Naive thymus-derived CD4-positive, alpha-beta T cell (primary cell): ENCODE data around the gene MIER1. TPM values are rescaled to one million over a fixed set of nuclear protein-coding genes. Genes with fewer than 3 reads are reported as not detected.
A peak's percentile ranks its signal among the peaks of the same experiment; 100 is the strongest.

Experiments
- ATAC-seq: fragments of 150-1000 bp; cut with Tn5 transposase; 2 replicates; pipeline ENCODE4 v1.10.0; 2021; ENCODE audit warnings: mild to moderate bottlenecking, moderate library complexity
- CTCF ChIA-PET: fragments of 350-600 bp; sonication (Branson Sonifier 250); formaldehyde crosslinking; loops from one replicate; lab custom pipeline; 2021; ENCODE audit warnings: antibody characterized with exemption; lab: Charles Lee
- POLR2A ChIA-PET: fragments of 350-600 bp; sonication (Branson Sonifier 250); formaldehyde crosslinking; loops from one replicate; lab custom pipeline; 2021; ENCODE audit warnings: antibody characterized with exemption, inconsistent platforms; lab: Charles Lee
- DNase-seq, 9 donors: peaks; one replicate each; pipeline versions ENCODE4 v3.0.0 to v3.0.0-alpha.2; 2020 to 2022; ENCODE audit warnings: mixed read lengths in 1 of 9
- H3K27ac ChIP-seq: one replicate; pipeline ENCODE4 v1.7.0; 2013; ENCODE audit warnings: mild to moderate bottlenecking, low read depth, low read length, moderate library complexity
- H3K27me3 ChIP-seq, 2 donors: one replicate each; pipeline ENCODE4 v1.7.0; 2013; ENCODE audit warnings: low read length in 2 of 2, mild to moderate bottlenecking in 2 of 2, moderate library complexity in 2 of 2; ENCODE audit not compliant: control insufficient read depth in 2 of 2, insufficient read depth in 2 of 2
- H3K36me3 ChIP-seq, 3 experiments: 1 replicate in 2 of 3; 2 replicates in 1 of 3; pipeline ENCODE4 v1.7.0; 2013; ENCODE audit warnings: low read length in 3 of 3, mild to moderate bottlenecking in 3 of 3, moderate library complexity in 1 of 3; ENCODE audit not compliant: insufficient read depth in 3 of 3, control insufficient read depth in 2 of 3
- H3K4me1 ChIP-seq, 2 donors: one replicate each; pipeline ENCODE4 v1.7.0; 2013; ENCODE audit warnings: low read length in 2 of 2, mild to moderate bottlenecking in 2 of 2, moderate library complexity in 1 of 2; ENCODE audit not compliant: control insufficient read depth in 2 of 2, insufficient read depth in 2 of 2
- H3K4me3 ChIP-seq: 2 replicates; pipeline ENCODE4 v1.7.0; 2013; ENCODE audit warnings: mild to moderate bottlenecking, low read length
- H3K9me3 ChIP-seq, 3 experiments: 1 replicate in 2 of 3; 2 replicates in 1 of 3; pipeline ENCODE4 v1.7.0; 2013; ENCODE audit warnings: low read length in 3 of 3; ENCODE audit not compliant: control insufficient read depth in 2 of 3
- H3K27ac Mint-ChIP-seq, 9 donors: one replicate each; pipeline ENCODE4 v1.8.0; 2020 to 2022; ENCODE audit warnings: mixed read lengths in 9 of 9, mild to moderate bottlenecking in 8 of 9, moderate library complexity in 5 of 9, inconsistent platforms in 2 of 9
- H3K27me3 Mint-ChIP-seq, 5 donors: one replicate each; pipeline ENCODE4 v1.8.0; 2021 to 2022; ENCODE audit warnings: mixed read lengths in 5 of 5, mild to moderate bottlenecking in 1 of 5
- H3K36me3 Mint-ChIP-seq, 5 donors: one replicate each; pipeline ENCODE4 v1.8.0; 2020 to 2022; ENCODE audit warnings: mixed read lengths in 5 of 5, mild to moderate bottlenecking in 3 of 5, inconsistent platforms in 1 of 5
- H3K4me1 Mint-ChIP-seq, 7 donors: one replicate each; pipeline ENCODE4 v1.8.0; 2020 to 2022; ENCODE audit warnings: mixed read lengths in 7 of 7, mild to moderate bottlenecking in 3 of 7, inconsistent platforms in 1 of 7
- H3K4me3 Mint-ChIP-seq, 10 donors: one replicate each; pipeline ENCODE4 v1.8.0; 2020 to 2022; ENCODE audit warnings: mild to moderate bottlenecking in 10 of 10, mixed read lengths in 10 of 10, moderate library complexity in 6 of 10, inconsistent platforms in 2 of 10
- H3K9me3 Mint-ChIP-seq, 11 donors: one replicate each; pipeline ENCODE4 v1.8.0; 2020 to 2022; ENCODE audit warnings: mixed read lengths in 11 of 11, mild to moderate bottlenecking in 4 of 11, inconsistent platforms in 1 of 11, moderate library complexity in 1 of 11
- intact Hi-C, 2 donors: fragments of 100-400 bp; cut with micrococcal nuclease; formaldehyde crosslinking; loops; one replicate each; pipeline ENCODE4 v1.15.1; 2023
- polyA plus RNA-seq, 2 donors: library from polyadenylated mRNA; unstranded; fragments of 300-500 nt; fragmentation: Illumina TruSeq; gene quantifications; one replicate each; pipeline ENCODE4 v1.2.3, GENCODE V29; 2021
- total RNA-seq, 6 experiments: library from RNA in 5 of 6; stranded (reverse) in 5 of 6; gene quantifications; 1 replicate in 5 of 6; 2 replicates in 1 of 6; pipeline ENCODE4 v1.2.3 and lab custom pipeline; 2021 to 2026

Gene MIER1
- total and polyA plus RNA-seq, 7 experiments from 2014 or later: 35.8 to 73.6 (median 68.5) TPM

DNA sequence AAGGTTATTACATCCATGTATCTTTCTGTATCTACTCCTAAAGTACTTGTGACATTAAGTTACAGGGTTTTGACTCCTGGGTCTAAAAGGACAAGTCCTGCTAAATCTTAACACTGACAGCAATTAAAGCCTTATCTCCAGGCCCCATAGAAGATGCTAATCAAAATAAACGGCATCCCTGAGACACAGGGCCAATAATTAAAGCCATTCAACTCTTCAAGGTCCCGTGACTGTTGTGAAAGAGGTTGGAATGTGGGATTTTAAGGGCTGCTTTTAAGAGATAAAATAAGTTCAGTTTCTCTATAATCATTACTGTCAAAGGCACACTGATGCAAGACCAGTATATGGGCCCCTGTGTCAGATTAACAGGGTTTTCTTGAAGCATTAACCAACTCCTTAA, 8.5 kb upstream of the MIER1 start:
- Histone ChIP-seq H3K9me3 (peaks cover 0 to 6% (median 0%) of the 10 kb centered on the region in 3 experiments), H3K4me3 (no peak overlapping the region), H3K27ac (no peak overlapping the region), H3K4me1 (no peaks in the 10 kb centered on the region), H3K36me3 (no peaks in the 10 kb centered on the region), H3K27me3 (no peaks in the 10 kb centered on the region)
- intact Hi-C loops: no loop called here
- CTCF ChIA-PET: no interaction called here
- POLR2A ChIA-PET: no interaction called here
- H3K27ac Mint-ChIP-seq: no peak overlapping the region
- H3K4me1 Mint-ChIP-seq: peaks cover 0 to 5% (median 2%) of the 10 kb centered on the region in 7 donors
- H3K27me3 Mint-ChIP-seq: no peaks in the 10 kb centered on the region
- no peak for DNase-seq
- H3K36me3 Mint-ChIP-seq: peaks cover 0 to 28% (median 14%) of the 10 kb centered on the region in 5 donors
- H3K4me3 Mint-ChIP-seq: no peak overlapping the region
- peaks cover 0 to 10% (median 3%) of the 10 kb centered on the region in 11 donors for H3K9me3 Mint-ChIP-seq
- ATAC-seq: no peak

DNA sequence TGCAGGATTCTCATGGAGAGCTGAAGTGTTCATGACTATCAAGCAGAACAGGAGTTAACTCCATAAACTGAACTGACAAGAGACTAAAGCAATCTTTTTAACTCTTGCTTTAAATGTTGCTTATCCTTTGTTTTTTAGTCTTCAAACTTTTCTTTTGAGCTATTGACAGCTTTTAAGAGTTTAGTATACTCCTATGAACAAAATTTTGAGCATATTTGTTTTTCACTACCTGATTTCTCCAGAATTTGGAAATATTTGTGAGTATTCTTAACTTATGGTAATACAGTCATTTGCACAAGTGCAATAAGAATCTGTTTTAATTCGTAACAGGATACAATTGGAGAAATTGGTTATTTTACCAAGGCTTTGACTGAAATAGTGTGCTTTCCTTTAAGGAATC, 7.3 kb upstream of the MIER1 start:
- H3K27me3 Mint-ChIP-seq: no peaks in the 10 kb centered on the region
- H3K36me3 Mint-ChIP-seq: peaks cover 0 to 26% (median 14%) of the 10 kb centered on the region in 5 donors
- peaks cover 2 to 8% (median 5%) of the 10 kb centered on the region in 7 donors for H3K4me1 Mint-ChIP-seq
- H3K9me3 Mint-ChIP-seq: peaks cover 0 to 10% (median 3%) of the 10 kb centered on the region in 11 donors
- intact Hi-C loops: no loop called here
- POLR2A ChIA-PET: no interaction called here
- ATAC-seq (no peak), DNase-seq (no peak)
- CTCF ChIA-PET: no interaction called here
- H3K4me1 ChIP-seq: no peaks in the 10 kb centered on the region
- no peak overlapping the region for H3K27ac ChIP-seq
- H3K4me3 Mint-ChIP-seq: no peak overlapping the region
- no peak overlapping the region for H3K4me3 ChIP-seq
- no peak overlapping the region for H3K27ac Mint-ChIP-seq
- peaks cover 0 to 6% (median 0%) of the 10 kb centered on the region in 3 experiments for H3K9me3 ChIP-seq
- no peaks in the 10 kb centered on the region for H3K27me3 ChIP-seq
- no peaks in the 10 kb centered on the region for H3K36me3 ChIP-seq

DNA sequence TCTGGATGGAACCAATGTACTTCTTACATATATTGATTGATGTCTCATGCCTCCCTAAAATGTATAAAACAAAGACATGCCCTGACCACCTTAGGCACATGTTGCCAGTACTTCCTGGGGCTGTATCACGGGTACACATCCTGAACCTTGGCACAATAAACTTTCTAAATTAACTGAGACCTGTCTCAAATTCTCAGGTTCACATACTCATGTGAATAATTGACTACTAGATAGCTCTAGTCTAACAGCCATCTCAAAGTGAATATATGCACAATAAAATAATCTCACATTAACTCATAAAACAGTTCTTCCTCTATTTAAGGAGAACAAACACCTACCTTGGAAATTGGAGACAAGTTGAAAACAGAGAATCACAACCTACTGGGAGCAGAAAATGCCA, 5.7 kb upstream of the MIER1 start:
- intact Hi-C loops: no loop called here
- H3K27me3 ChIP-seq: no peaks in the 10 kb centered on the region
- peaks cover 6 to 9% of the 10 kb centered on the region in 2 donors for H3K4me1 ChIP-seq
- Mint-ChIP-seq H3K4me3 (no peak overlapping the region), H3K4me1 (peaks cover 5 to 24% (median 21%) of the 10 kb centered on the region in 7 donors), H3K27me3 (no peaks in the 10 kb centered on the region), H3K36me3 (peaks cover 0 to 24% (median 13%) of the 10 kb centered on the region in 5 donors), H3K9me3 (peaks cover 0 to 10% (median 3%) of the 10 kb centered on the region in 11 donors), H3K27ac (no peak overlapping the region)
- no peak for ATAC-seq
- POLR2A ChIA-PET: interaction anchor here (2.4 kb wide), 1 partner anchor 11 kb away, joined by 9 read pairs; no protein-coding TSS in a partner anchor
- no peaks in the 10 kb centered on the region for H3K36me3 ChIP-seq
- CTCF ChIA-PET: interaction anchor here (0.6 kb wide), 1 partner anchor 263 kb away, joined by 3 read pairs; no protein-coding TSS in a partner anchor
- no peak overlapping the region for H3K4me3 ChIP-seq
- H3K9me3 ChIP-seq: peaks cover 0 to 6% (median 0%) of the 10 kb centered on the region in 3 experiments
- no peak for DNase-seq
- no peak overlapping the region for H3K27ac ChIP-seq

DNA sequence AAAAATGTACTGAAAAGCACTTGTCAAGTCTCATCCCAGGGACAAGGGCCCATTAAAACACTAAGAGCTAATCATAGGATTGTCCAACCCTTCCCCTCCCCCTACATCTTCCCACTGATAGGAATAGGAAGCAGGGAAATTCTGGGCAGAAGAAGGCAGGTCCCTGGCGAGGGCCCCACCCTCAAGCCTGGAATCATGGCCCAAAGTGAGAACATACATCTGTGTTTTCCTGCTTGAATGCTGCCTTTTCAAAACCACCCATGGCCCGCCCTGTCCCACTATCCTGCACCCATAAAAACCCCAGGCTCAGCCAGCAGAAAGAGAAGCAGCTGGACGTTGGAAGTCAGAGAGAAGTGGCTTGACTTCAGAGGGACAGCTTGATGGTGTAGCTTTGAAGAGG, 5.0 kb upstream of the MIER1 start:
- ChIA-PET CTCF (interaction anchor here (0.5 to 0.6 kb wide), 3 partner anchors 18 to 263 kb away, joined by 3 read pairs; no protein-coding TSS in a partner anchor), POLR2A (interaction anchor here (2.4 kb wide), 1 partner anchor 11 kb away, joined by 9 read pairs; no protein-coding TSS in a partner anchor)
- Mint-ChIP-seq H3K36me3 (peaks cover 0 to 24% (median 13%) of the 10 kb centered on the region in 5 donors), H3K4me3 (no peak overlapping the region), H3K27ac (no peak overlapping the region), H3K27me3 (no peaks in the 10 kb centered on the region), H3K4me1 (peaks cover 5 to 28% (median 23%) of the 10 kb centered on the region in 7 donors), H3K9me3 (peaks cover 0 to 11% (median 3%) of the 10 kb centered on the region in 11 donors)
- Histone ChIP-seq H3K9me3 (peaks cover 0 to 6% (median 0%) of the 10 kb centered on the region in 3 experiments), H3K4me3 (no peak overlapping the region), H3K4me1 (peaks cover 7 to 11% of the 10 kb centered on the region in 2 donors), H3K27ac (no peak overlapping the region), H3K36me3 (peaks cover 0 to 4% (median 0%) of the 10 kb centered on the region in 3 experiments), H3K27me3 (no peaks in the 10 kb centered on the region)
- ATAC-seq (no peak), DNase-seq (no peak)
- intact Hi-C loops: loop anchor here in 1 of 2 donors (10.0 kb wide), 1 partner anchor 415 kb away; no protein-coding TSS in a partner anchor

DNA sequence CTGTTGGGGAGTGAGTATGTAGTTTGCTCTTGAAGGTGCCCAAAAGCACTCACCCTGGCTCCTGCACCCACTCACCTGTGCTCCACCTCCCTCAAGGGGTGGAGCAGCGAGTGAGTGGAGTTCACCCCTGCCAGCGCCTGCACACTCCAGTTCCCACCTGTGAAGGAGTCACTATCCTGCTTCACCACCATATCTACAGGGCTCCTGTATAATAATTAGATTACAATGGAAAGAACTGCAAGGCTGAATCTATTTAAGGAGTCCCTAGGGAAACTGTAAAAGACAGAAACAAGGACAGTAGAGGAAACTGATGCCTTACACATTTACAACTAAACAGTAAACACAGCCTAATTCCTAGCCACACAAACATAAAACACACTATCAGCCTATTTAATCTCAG, 4.2 kb upstream of the MIER1 start:
- CTCF ChIA-PET: interaction anchor here (0.6 kb wide), 1 partner anchor 19 kb away, joined by 3 read pairs; no protein-coding TSS in a partner anchor
- H3K9me3 ChIP-seq: peaks cover 0 to 6% (median 0%) of the 10 kb centered on the region in 3 experiments
- Mint-ChIP-seq H3K27ac (no peak overlapping the region), H3K4me1 (peaks cover 5 to 32% (median 24%) of the 10 kb centered on the region in 7 donors), H3K9me3 (peaks cover 0 to 18% (median 3%) of the 10 kb centered on the region in 11 donors), H3K4me3 (no peak overlapping the region), H3K27me3 (no peaks in the 10 kb centered on the region), H3K36me3 (peaks cover 0 to 24% (median 13%) of the 10 kb centered on the region in 5 donors)
- no peaks in the 10 kb centered on the region for H3K27me3 ChIP-seq
- DNase-seq (no peak), ATAC-seq (no peak)
- no peak overlapping the region for H3K27ac ChIP-seq
- H3K4me3 ChIP-seq: no peak overlapping the region
- POLR2A ChIA-PET: no interaction called here
- intact Hi-C loops: loop anchor here in 1 of 2 donors (10.0 kb wide), 1 partner anchor 414 kb away; no protein-coding TSS in a partner anchor
- peaks cover 8 to 13% of the 10 kb centered on the region in 2 donors for H3K4me1 ChIP-seq
- H3K36me3 ChIP-seq: peaks cover 0 to 10% (median 0%) of the 10 kb centered on the region in 3 experiments

DNA sequence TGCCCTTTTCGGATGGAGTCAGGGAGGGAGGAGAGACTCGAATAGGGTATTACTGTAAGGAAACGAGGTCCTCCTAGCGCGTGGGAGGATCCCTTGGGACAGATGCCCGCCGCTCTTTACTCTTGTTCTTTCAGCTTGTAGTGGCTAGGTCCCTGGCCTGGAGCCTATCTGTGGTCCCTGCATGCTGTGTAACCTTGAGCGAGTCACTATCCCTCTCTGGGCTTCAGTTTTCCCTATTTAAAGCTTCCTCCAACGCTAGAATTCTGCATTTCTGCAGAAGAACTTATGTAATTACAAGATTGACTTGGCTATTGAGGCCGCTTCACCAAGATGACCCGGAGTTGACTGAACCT, 744 bp downstream of the MIER1 start:
- Histone ChIP-seq H3K9me3 (no peaks in the 10 kb centered on the region), H3K4me1 (peaks cover 24 to 37% of the 10 kb centered on the region in 2 donors), H3K4me3 (peak overlapping the region; percentile 83), H3K36me3 (peaks cover 0 to 14% (median 0%) of the 10 kb centered on the region in 3 experiments), H3K27ac (peak overlapping the region; percentile 95), H3K27me3 (no peaks in the 10 kb centered on the region)
- Mint-ChIP-seq H3K4me3 (peak overlapping the region; percentile 92 to 98 (median 96)), H3K27ac (peak overlapping the region; percentile 95 to 97 (median 97)), H3K36me3 (peaks cover 0 to 4% (median 2%) of the 10 kb centered on the region in 5 donors), H3K9me3 (peaks cover 0 to 12% (median 0%) of the 10 kb centered on the region in 11 donors), H3K27me3 (no peaks in the 10 kb centered on the region), H3K4me1 (peaks cover 18 to 75% (median 60%) of the 10 kb centered on the region in 7 donors)
- intact Hi-C loops: loop anchor here (1.0 to 10.0 kb wide), 9 partner anchors 127 to 1505 kb away; partner anchors contain the start of genes LEPR (in 2 of the 2), LEPROT (in 2 of the 2), GADD45A (in 1 of the 2) and SERBP1 (in 1 of the 2)
- ChIA-PET POLR2A (interaction anchor here (0.6 to 2.1 kb wide), 11 partner anchors 9 to 244 kb away, joined by 3 to 13 read pairs (median 4); partner anchors contain the start of gene SLC35D1), CTCF (interaction anchor here (0.6 to 2.7 kb wide), 4 partner anchors 8 to 162 kb away, joined by 3 to 8 read pairs (median 5); no protein-coding TSS in a partner anchor)
- DNase-seq (no peak), ATAC-seq (no peak)
